Measurements from ENCODE around the gene AGR2. TPM values are rescaled to one million over a fixed set of nuclear protein-coding genes. Genes with fewer than 3 reads are reported as not detected.

The AGR2 gene
- total RNA-seq, 1 donor from 2014 or later, result not detected

DNA sequence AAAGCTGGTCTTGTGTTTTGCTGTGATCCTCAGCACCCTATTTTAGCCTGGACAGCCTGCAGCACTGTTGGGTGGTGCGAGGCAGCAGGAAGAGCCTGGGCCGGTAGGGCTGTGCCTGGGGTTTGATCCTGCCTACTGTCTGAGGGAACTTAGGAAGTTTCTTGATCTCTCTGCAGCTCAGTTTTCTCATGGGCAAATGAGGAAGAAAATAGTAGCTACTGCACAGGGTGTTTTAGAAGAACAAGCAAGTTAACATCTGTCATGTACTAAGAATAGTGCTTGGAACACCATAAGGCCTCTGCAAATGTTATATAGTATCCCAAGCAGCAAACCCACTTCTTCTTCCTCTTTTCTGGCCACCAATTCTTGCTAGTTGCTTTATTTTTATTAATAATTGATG is 12.0 kb upstream of the AGR2 start:
- DNase-seq (peak; percentile 42), ATAC-seq (ENCODE audit: poor library complexity) (peak; percentile 65)
- intact Hi-C loops (cut with DNase I), result no loop called here

DNA sequence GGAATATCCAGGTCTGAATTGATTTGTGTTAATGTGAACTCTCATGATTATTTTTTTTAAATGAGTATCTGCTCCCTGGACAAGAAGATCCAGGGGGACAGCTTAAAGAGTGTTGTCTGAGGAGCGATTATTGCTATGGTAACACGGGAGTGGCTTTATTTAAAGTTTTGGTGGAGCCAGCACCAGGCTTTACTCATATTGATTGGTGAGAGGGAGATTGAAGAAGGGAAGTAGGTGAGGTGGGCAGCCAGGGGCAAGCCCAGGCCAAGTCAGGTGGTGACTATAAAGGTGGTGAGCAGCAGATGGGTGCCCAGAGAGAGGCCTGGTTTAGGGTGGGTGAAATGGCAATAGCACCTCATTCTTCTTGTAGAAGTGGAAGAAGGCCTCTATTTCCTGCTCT is 10.2 kb upstream of the AGR2 start:
- no peak for DNase-seq
- intact Hi-C loops (cut with DNase I), result no loop called here
- ATAC-seq (ENCODE audit: poor library complexity), result no peak

- ATAC-seq (ENCODE audit: poor library complexity), result no peak
- intact Hi-C loops (cut with DNase I), result no loop called here
Observed at GRCh38 chr7:16813232-16813616, 8.4 kb upstream of the AGR2 start.

DNA sequence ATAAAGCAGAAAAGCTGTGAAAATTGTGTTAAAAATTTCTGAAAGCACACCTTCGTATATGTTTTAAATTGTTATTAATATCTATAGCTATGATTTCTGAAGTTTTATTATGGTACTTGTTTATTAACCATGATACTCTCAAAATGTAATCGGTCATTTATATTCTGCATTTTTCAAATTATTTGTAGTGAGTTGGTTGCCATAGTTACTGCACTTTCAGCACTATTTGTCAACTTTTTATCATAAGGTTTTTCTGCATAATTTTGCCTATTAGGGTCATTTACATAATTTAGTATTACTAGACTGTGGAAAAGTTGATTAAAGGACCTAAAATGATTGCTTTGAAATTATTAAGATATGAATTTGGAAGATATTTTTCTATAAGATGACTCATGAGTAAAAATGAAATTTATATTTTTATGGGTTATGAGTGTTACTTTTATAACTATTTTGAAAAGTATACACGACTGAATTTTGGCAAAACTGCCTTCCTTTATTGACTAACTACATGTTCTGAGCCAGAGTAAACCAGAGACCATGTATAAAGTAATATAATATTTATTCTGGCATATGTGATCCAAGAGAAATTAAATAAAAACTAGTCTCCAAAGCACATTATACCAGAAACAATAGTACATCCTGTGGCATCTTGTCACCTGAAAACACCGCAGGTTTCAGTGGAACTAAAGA is 7.9 kb upstream of the AGR2 start:
- ATAC-seq (ENCODE audit: poor library complexity) (no peak), DNase-seq (no peak)
- intact Hi-C loops (cut with DNase I), result no loop called here

More at GRCh38 chr7:16813232-16813616, 8.4 kb upstream of the AGR2 start:
- DNase-seq, result no peak

DNA sequence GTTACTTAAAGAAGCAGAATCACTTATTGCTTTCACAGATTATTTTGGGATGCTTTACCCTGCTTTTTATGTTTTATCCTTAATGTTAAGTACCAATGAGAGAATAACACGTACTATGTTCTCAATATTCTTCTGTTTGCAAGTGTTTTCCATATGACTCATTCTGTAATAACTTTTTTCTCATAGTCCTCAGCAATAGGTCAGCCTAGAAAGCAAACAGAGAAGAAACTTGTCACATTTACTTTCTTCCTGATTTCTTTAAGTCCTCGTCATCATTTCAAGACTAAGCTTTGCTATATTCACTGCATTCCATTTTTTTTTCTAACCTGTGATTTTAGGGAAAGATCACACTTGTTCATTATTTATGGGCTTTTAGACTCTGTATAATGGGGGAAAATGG is 6.8 kb upstream of the AGR2 start:
- DNase-seq, result no peak
- intact Hi-C loops (cut with DNase I), result no loop called here
- ATAC-seq (ENCODE audit: poor library complexity), result no peak

GRCh38 chr7:16810573-16810972 is 5.8 kb upstream of the AGR2 start:
- ATAC-seq (ENCODE audit: poor library complexity), result no peak
- intact Hi-C loops (cut with DNase I), result no loop called here

GRCh38 chr7:16810112-16810511 is 5.3 kb upstream of the AGR2 start:
- intact Hi-C loops (cut with DNase I), result no loop called here
- DNase-seq (no peak), ATAC-seq (ENCODE audit: poor library complexity) (no peak)

More at GRCh38 chr7:16810573-16810972, 5.8 kb upstream of the AGR2 start:
- DNase-seq, result no peak

DNA sequence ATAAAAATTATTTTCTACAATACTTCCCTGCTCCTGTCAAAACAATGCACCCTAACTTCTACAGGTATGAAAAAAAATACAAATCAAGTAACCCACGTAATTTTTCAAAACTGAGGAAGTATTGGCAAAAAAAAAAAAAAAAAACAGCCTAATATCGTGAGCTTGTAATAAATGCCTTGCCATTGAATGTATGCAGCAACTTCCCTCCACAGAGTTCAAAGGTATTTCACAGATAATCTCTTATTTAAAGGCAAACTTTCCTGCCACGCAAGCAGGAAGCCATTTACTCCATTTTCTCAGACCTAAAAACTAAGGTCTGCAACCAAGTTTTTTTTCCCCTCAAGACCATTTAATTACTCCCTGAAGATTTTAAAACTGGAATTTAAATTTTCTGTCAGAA is 642 bp upstream of the AGR2 start:
- DNase-seq (no peak), ATAC-seq (ENCODE audit: poor library complexity) (no peak)
- intact Hi-C loops (cut with DNase I), result loop anchor here (10.0 kb wide), 1 partner anchor 109 kb away; no protein-coding TSS in a partner anchor

DNA sequence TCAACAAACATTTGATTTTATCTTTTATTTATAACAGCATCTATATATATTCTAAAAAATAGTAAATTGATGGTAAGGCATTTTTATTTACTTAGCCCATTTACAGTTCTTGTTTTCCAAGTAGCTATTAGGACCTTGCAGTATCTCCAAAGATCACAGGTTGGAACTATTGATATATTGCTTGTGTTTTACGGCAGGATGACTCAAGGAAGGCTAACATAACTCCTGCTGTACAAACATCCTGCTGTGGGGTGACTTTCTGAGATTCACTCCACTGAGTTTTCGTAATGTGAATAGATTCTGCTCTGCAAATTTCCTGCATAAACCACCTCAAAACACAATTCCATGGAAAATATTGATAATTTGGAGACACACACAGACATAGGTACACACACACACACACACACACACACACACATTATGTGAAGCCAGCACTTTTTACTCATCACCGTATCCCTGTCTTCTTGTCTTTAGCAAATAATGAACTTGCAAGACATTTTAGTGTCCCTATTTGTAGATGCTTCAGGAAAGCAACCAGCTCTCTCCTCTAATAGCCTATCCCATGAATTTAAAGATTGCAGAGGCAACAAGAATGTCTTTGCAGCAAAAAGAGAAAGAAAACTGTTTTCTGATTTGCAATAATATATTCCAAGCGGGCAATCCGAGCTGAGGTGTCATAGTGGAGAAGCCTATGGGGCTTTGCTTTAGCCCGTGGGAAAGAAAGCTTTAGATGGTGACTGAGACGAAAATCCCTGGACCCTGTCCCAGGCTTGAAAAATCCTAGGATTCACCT is 722 bp downstream of the AGR2 start:
- ATAC-seq (ENCODE audit: poor library complexity), result no peak
- DNase-seq, result no peak
- intact Hi-C loops (cut with DNase I), result loop anchor here (10.0 kb wide), 1 partner anchor 111 kb away; no protein-coding TSS in a partner anchor

DNA sequence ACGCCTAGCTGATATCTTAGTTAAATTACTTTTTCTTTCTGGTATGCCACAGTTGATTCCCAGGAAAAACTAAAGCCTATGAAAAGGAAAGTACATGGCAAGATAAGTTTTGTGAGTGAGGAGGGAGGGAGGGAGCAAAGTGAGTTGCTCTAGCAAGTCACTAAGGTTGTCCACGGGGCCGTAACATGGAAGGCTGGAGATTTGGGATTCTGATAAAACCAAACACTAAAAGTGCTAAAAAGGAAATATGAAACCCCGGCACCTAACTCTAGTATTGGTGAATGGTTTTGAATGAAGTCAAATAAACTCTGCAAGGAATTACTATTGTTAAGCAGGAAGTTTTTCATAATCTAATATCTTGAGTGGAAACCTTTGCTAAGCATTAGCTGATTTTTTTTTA is 1.7 kb downstream of the AGR2 start:
- ATAC-seq (ENCODE audit: poor library complexity) (no peak), DNase-seq (no peak)
- intact Hi-C loops (cut with DNase I), result loop anchor here (10.0 kb wide), 1 partner anchor 112 kb away; no protein-coding TSS in a partner anchor

DNA sequence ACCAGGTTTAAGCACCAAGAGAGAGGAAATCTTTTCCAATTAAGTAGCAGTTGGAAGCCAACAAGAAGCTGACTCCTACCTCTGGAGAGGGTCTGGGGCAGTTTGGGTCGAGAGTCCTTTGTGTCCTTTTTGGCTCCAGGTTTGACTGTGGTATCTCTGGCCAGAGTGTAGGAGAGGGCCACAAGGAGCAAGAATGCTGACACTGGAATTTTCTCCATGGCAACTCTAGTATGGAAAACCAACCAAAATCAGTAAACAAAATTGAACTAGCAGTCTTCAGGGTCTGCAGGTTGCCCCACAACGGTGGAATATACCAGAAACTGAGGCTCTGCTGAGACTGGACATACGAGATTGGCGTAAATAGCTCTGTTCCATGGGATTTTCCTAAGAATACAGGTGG is 3.2 kb downstream of the AGR2 start:
- intact Hi-C loops (cut with DNase I), result loop anchor here (10.0 kb wide), 1 partner anchor 113 kb away; no protein-coding TSS in a partner anchor
- DNase-seq (no peak), ATAC-seq (ENCODE audit: poor library complexity) (no peak)

DNA sequence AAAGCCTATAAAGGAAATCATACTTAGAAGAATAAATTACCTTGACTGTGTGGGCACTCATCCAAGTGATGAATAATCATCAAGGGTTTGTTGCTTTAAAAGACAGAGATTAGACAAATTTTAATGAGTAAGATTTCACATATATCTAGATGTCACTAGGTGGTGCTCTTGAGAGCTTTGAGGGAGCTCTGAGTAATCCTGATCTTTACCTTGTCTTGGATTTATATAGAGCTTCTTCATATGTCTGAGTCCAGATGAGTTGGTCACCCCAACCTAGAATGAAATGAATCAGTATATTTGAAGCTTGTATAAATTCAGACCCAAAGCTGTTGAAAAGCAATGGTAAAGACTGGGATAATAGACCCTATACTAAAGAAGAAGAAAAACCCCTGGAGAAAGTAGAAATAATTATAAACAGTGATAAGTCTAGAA is 3.7 kb downstream of the AGR2 start:
- intact Hi-C loops (cut with DNase I), result loop anchor here (10.0 kb wide), 1 partner anchor 114 kb away; no protein-coding TSS in a partner anchor
- no peak for DNase-seq
- ATAC-seq (ENCODE audit: poor library complexity), result no peak

DNA sequence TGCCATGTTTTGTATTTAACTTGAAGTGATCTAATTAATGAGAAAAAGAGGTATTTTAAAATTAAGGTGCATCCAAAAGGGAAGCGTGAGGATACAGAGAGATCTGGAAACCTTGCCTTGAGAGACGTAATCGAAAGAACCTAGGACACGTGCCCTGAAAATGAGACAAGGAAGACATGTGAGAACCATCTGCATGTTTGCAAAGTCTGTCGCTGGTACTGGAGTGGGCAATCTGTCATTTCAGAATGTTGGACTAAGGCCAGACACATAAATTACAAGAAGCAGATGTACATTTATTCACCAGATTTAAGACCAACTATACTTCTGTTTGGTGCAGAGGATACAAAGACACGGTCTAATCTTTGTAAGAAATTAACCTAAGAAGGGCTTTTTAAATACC is 9.2 kb downstream of the AGR2 start:
- intact Hi-C loops (cut with DNase I), result no loop called here
- no peak for DNase-seq
- no peak for ATAC-seq (ENCODE audit: poor library complexity)

- intact Hi-C loops (cut with DNase I), result no loop called here
- DNase-seq (no peak), ATAC-seq (ENCODE audit: poor library complexity) (no peak)
Observed at GRCh38 chr7:16794986-16795385, 9.8 kb downstream of the AGR2 start.

DNA sequence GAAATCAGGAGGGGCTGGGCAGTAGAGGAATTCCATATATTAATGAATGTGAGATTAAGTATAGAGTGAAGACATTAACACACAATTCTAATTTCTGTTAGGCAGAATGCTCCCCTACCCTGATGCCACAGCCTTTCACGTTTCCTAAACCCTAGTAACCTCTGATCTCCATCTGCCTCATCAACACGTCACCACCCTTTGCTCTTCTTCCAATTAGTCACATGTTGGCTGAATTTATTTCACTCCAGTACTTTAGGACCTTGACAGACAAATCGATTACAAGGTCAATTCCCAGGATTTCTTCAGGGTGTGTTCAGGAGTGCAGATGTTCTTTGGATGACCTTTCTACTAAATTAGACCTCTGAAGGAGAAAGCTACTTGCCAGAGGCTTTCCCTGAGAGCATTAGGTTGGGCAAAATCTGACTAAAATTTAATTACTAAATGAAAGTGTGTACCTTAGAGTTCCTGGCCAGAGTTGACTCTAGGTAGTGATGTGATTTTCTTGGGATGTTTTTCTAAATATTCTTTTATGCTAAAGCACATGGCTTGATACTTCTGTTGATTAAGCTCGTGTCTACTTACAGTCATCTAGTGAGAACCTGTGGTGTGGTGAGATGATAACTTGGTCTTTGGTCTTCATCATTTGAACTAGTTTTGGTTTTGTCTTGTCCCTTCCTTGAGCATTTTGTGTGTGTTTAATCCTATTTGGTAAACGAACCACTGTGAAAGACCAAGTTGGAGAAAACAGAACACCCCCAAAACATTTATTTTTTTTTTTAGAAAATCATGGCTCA is 12.7 kb downstream of the AGR2 start:
- DNase-seq (no peak), ATAC-seq (ENCODE audit: poor library complexity) (no peak)
- intact Hi-C loops (cut with DNase I), result no loop called here

- ATAC-seq (ENCODE audit: poor library complexity) (no peak), DNase-seq (no peak)
Observed at GRCh38 chr7:16791071-16791470, 13.7 kb downstream of the AGR2 start.

DNA sequence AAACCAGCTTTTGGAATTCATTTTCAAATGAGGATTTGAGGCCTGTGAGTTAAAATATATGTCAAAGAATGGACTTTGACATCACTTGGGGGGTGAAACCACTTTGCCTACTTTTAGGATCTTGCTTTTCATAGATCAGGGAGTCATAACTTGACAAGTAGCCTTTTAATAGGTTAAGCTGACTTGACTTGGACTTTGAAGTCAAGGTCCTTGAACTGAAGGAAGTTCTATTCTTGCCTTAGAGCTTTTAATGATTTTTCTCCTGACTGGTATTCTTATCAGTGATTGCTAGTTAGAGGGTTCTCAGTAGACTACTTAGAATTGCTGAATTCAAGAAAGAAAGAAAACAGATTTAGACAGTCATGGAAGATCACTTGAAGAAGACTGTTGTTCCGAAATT is 17.7 kb downstream of the AGR2 start:
- ATAC-seq (ENCODE audit: poor library complexity), result no peak
- no peak for DNase-seq
- intact Hi-C loops (cut with DNase I), result no loop called here

More at GRCh38 chr7:16791071-16791470, 13.7 kb downstream of the AGR2 start:
- intact Hi-C loops (cut with DNase I), result no loop called here

GRCh38 chr7:16786257-16786656 is 18.5 kb downstream of the AGR2 start:
- intact Hi-C loops (cut with DNase I), result no loop called here
- no peak for ATAC-seq (ENCODE audit: poor library complexity)
- DNase-seq, result no peak

GRCh38 chr7:16785846-16786245 is 19.0 kb downstream of the AGR2 start:
- intact Hi-C loops (cut with DNase I), result no loop called here
- ATAC-seq (ENCODE audit: poor library complexity) (no peak), DNase-seq (no peak)

Measured in Right ventricle myocardium superior (tissue), 1 donor.